ENCODE results near the gene DDOST. TPM values are rescaled to one million over a fixed set of nuclear protein-coding genes. Genes with fewer than 3 reads are reported as not detected.

The DDOST gene
- total RNA-seq, 1 donor from 2014 or later = 142 TPM

GRCh38 chr1:20633190-20634064, 27.7 kb downstream of the DDOST start, which contains the start of gene PINK1:
TSS of gene PINK1 (plus strand) at chr1:20633458. CDS start at chr1:20633549, 91 bp downstream.
- H3K9me3 ChIP-seq = no peaks in the 10 kb centered on the region
- H3K36me3 ChIP-seq = peaks cover 10 to 15% of the 10 kb centered on the region in 2 donors
- TF ChIP-seq CTCF (IDR thresholded peaks at IDR 0.05) = peak; percentile 95 to 100 (median 98)
- intact Hi-C loops (cut with DNase I) = loop anchor here (1.0 to 5.0 kb wide), 4 partner anchors 28 to 125 kb away; partner anchors contain the start of genes DDOST and MUL1
- DNase-seq (ENCODE audit: low spot score in 2 of 2) = peak; percentile 33 to 94
- H3K4me1 ChIP-seq = peaks cover 11% of the 10 kb centered on the region in 2 donors
- H3K27ac ChIP-seq = peak within 1 kb of the TSS; percentile 90 to 96
- peak within 1 kb of the TSS; percentile 94 to 98 for H3K4me3 ChIP-seq
- no peaks in the 10 kb centered on the region for H3K27me3 ChIP-seq

DNA sequence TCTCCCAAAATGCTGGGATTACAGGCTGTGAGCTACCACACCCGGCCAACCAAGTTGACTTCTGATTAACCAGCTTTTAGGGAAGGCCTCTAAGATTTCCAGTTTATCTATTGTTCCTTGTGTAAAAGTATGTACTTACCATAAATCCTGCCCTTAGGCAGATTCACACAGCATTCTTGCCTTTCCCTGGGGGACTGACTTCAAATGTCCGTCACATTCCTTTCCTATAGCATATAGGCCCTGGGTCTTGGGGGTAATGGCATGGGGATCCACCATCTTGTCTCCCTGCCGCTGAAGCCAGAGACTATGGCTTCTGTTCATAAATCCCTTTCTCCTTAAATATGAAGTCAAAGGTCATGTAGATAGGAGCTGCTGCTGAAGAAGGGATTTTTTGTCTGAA, 28.8 kb downstream of the DDOST start:
- Histone ChIP-seq H3K27ac (no peak overlapping the region), H3K4me1 (peaks cover 11% of the 10 kb centered on the region in 2 donors), H3K4me3 (peak overlapping the region in 1 of 2 donors; percentile 98), H3K27me3 (no peaks in the 10 kb centered on the region), H3K36me3 (peaks cover 0 to 4% of the 10 kb centered on the region in 2 donors), H3K9me3 (no peaks in the 10 kb centered on the region)
- no peak for TF ChIP-seq CTCF (IDR thresholded peaks at IDR 0.05)
- intact Hi-C loops (cut with DNase I) = loop anchor here (5.0 kb wide), 1 partner anchor 55 kb away; no protein-coding TSS in a partner anchor
- DNase-seq (ENCODE audit: low spot score in 2 of 2) = no peak

- Histone ChIP-seq H3K4me1 (peaks cover 11% of the 10 kb centered on the region in 2 donors), H3K9me3 (no peaks in the 10 kb centered on the region), H3K27me3 (no peaks in the 10 kb centered on the region), H3K27ac (no peak overlapping the region), H3K36me3 (no peaks in the 10 kb centered on the region), H3K4me3 (no peak overlapping the region)
- DNase-seq (ENCODE audit: low spot score in 2 of 2) = no peak
- no peak for TF ChIP-seq CTCF (IDR thresholded peaks at IDR 0.05)
- intact Hi-C loops (cut with DNase I) = loop anchor here (5.0 kb wide), 1 partner anchor 53 kb away; no protein-coding TSS in a partner anchor
Measured at GRCh38 chr1:20630729-20631128, 30.4 kb downstream of the DDOST start.

- Histone ChIP-seq H3K27ac (no peak overlapping the region), H3K36me3 (no peaks in the 10 kb centered on the region), H3K4me1 (no peaks in the 10 kb centered on the region), H3K9me3 (no peaks in the 10 kb centered on the region), H3K4me3 (no peak overlapping the region), H3K27me3 (no peaks in the 10 kb centered on the region)
- intact Hi-C loops (cut with DNase I) = no loop called here
- DNase-seq (ENCODE audit: low spot score in 2 of 2) = no peak
- no peak for TF ChIP-seq CTCF (IDR thresholded peaks at IDR 0.05)
Measured at GRCh38 chr1:20626524-20626923, 34.6 kb downstream of the DDOST start.

DNA sequence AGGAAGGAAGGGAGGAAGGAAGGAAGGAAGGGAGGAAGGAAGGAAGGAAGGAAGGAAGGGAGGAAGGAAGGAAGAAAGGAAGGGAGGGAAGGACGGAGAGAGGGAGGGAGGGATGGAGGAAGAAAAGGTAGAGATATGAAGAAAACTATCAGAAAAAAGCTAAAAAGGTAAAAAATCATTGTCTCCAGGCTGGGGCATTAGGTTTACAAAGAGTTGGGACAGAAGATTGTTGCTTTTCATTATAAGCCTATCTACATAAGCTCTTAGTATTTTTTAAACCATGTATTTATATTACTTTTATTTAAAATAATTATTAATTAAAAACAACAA, 35.1 kb downstream of the DDOST start:
- DNase-seq (ENCODE audit: low spot score in 2 of 2) = no peak
- Histone ChIP-seq H3K9me3 (no peaks in the 10 kb centered on the region), H3K27ac (no peak overlapping the region), H3K36me3 (no peaks in the 10 kb centered on the region), H3K27me3 (no peaks in the 10 kb centered on the region), H3K4me3 (no peak overlapping the region), H3K4me1 (no peaks in the 10 kb centered on the region)
- no peak for TF ChIP-seq CTCF (IDR thresholded peaks at IDR 0.05)
- intact Hi-C loops (cut with DNase I) = no loop called here
